GM18861 (cell line): ENCODE data around the gene FRMD7.
A peak's percentile ranks its signal among the peaks of the same experiment; 100 is the strongest.

ENCODE experiments used
- ATAC-seq: cut with Tn5 transposase; IDR thresholded peaks from one replicate; pipeline ENCODE4 v1.9.1; 2021; ENCODE audit not compliant: unreplicated experiment

Gene FRMD7

DNA sequence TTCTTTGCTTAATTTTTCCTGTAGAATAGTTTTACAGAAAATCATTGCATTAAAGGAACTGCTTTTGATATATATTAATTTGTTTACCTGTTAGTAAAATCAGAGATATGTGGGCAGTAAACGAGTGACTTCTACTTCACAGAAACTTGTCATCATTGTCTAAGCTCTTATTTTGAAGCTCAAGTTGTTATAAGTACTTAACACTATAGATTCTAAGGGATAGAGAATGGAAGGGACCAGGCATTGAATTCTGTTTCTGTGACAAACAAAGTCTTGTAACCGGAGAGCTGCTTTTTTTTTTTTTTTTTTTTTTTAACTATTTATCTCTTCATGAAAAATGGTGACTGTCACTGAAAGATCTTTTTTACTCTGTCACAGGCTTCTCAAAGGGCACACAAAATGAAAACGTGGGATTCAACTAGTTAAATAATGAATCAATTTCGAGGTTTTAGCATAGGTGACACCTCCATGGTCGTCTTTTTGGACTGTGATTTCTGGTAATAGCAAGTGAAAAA is 90.3 kb downstream of the FRMD7 start:
- ATAC-seq = no peak

GRCh38 chrX:132034648-132035047 is 93.2 kb downstream of the FRMD7 start:
- ATAC-seq = peak; percentile 37

DNA sequence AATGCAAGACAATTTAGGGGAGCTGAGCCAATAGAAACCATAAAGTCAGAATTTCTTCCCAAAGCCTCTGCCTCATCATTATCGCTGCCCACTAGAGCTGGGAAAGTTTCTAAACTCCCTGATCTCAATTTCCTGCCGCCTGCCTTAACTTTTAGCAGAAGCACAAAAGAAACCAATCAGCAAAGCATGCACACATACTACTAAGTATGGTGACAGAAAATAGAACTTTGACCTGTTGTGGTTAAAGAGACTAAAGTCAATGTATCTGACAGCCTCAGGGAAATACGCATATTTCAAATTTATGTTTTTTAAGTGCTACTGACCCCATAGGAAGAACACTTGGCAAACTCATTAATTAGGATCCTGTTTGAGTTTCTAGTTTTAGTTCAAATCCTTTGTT is 94.7 kb downstream of the FRMD7 start:
- ATAC-seq = peak; percentile 57

DNA sequence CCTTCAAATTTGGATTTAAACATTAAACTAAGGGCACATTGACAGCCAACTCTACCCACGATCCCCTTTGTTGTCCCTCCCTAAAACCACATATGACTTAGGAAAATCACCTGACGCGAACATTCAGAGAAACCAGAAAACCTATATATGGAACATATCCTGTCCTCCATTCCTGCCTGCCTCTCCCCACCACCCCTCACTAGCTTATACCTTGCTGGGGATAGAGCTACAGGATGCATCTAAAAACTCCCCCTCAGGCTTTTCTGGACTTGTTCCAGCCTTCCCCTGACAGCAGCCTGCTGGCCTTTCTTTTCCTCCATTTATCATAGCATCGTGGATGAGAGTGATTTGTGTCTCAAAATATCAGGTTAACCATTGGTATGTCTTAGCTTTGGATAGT is 96.0 kb downstream of the FRMD7 start:
- ATAC-seq = no peak

DNA sequence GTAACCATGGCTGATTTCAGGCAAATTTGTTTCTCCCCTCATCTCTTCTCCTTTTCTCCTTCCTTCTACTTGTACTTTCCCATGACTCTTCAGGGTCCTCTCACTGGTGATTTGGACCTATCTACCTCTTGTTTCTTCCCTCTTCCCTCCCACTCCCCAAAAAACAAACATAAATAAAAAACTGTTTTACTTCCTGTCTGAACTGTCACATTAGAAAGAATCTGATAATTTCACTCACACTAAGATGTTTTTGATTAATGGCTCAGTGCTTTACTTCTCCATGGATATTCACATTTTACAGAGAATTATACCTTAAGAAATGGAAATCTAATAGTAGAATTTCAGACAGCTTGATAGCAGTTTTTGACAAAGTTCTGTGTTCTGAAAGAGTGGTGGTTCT is 97.6 kb downstream of the FRMD7 start:
- ATAC-seq = no peak
